Gastrocnemius medialis (tissue), 4 donors: ENCODE results near the gene ERF. TPM values are rescaled to one million over a fixed set of nuclear protein-coding genes. Genes with fewer than 3 reads are reported as not detected.

Source experiments
- ATAC-seq, 2 donors: fragments of 150-250 bp; one replicate each; pipeline ENCODE4 v1.9.1; 2016
- DNase-seq, 2 donors: peaks; one replicate each; pipeline ENCODE4 v3.0.0-alpha.2; 2019
- H3K27ac ChIP-seq, 4 donors: fragments of 200-600 bp; sonication (generic); 1 replicate in 1 of 4; 2 replicates in 3 of 4; pipeline ENCODE4 v1.5.1; 2016 to 2018; ENCODE audit warnings: mild to moderate bottlenecking in 2 of 4, moderate library complexity in 1 of 4
- H3K27me3 ChIP-seq, 3 donors: fragments of 200-600 bp; sonication (generic) in 2 of 3; 1 replicate in 1 of 3; 2 replicates in 2 of 3; pipeline versions ENCODE4 v1.5.1 to v1.6.0; 2016 to 2019; ENCODE audit warnings: mild to moderate bottlenecking in 1 of 3, moderate library complexity in 1 of 3
- H3K36me3 ChIP-seq, 2 donors: fragments of 200-600 bp; sonication (generic) in 1 of 2; one replicate each; pipeline ENCODE4 v1.5.1; 2017 to 2018
- H3K4me1 ChIP-seq, 2 donors: fragments of 200-600 bp; sonication (generic) in 1 of 2; one replicate each; pipeline ENCODE4 v1.5.1; 2016 to 2017; ENCODE audit warnings: mild to moderate bottlenecking in 2 of 2
- H3K4me3 ChIP-seq, 4 donors: fragments of 200-600 bp; sonication (generic) in 3 of 4; 1 replicate in 1 of 4; 2 replicates in 3 of 4; pipeline ENCODE4 v1.5.1; 2016 to 2019; ENCODE audit warnings: mild to moderate bottlenecking in 2 of 4
- H3K9me3 ChIP-seq, 3 donors: fragments of 200-600 bp; sonication (generic) in 2 of 3; 1 replicate in 1 of 3; 2 replicates in 2 of 3; pipeline ENCODE4 v1.5.1; 2016 to 2019
- CTCF ChIP-seq, 5 experiments: fragments of 450-650 bp in 3 of 5; fragments of 200-600 bp in 2 of 5; sonication (generic) in 2 of 5; IDR thresholded peaks in 4 of 5; conservative IDR thresholded peaks in 1 of 5; 1 replicate in 4 of 5; 2 replicates in 1 of 5; pipeline ENCODE4 v1.5.1; 2016 to 2019; ENCODE audit warnings: antibody characterized with exemption in 5 of 5, mild to moderate bottlenecking in 3 of 5, moderate library complexity in 3 of 5
- POLR2A ChIP-seq, 2 donors: fragments of 450-650 bp; IDR thresholded peaks; one replicate each; pipeline ENCODE4 v1.6.1; 2017; ENCODE audit warnings: antibody characterized with exemption in 2 of 2, mild to moderate bottlenecking in 2 of 2, moderate library complexity in 2 of 2
- in situ Hi-C, 4 donors: fragments of 200-750 bp; cut with MboI; loops; one replicate each; pipeline versions ENCODE4 v1.15.0 to v1.8.0; 2017; ENCODE audit warnings: low sequenced_read_pairs in 4 of 4
- intact Hi-C: fragments of 100-400 bp; cut with DNase I; formaldehyde crosslinking; loops from one replicate; pipeline ENCODE4 v1.15.1; 2023; ENCODE audit warnings: low total_unique reads
- total RNA-seq, 4 donors: library from RNA; depleted of rRNA; stranded (reverse); fragments of >200 nt; gene quantifications; one replicate each; pipeline versions ENCODE4 v1.1.0 to v1.2.3, GENCODE V29; 2016

ERF gene
- total RNA-seq, 4 donors from 2014 or later: 14.0 to 26.7 (median 14.8) TPM

- TF ChIP-seq CTCF (IDR thresholded peaks at IDR 0.05 in 4 of 5, conservative IDR thresholded peaks at IDR 0.05 in 1 of 5): no peak
- no peak for TF ChIP-seq POLR2A (IDR thresholded peaks at IDR 0.05)
- in situ Hi-C loops (no loop called here), intact Hi-C loops (no loop called here)
- peak overlapping the region in 3 of 4 donors; percentile 93 to 96 (median 95) for H3K27ac ChIP-seq
- no peaks in the 10 kb centered on the region for H3K9me3 ChIP-seq
- H3K27me3 ChIP-seq: no peaks in the 10 kb centered on the region
- no peak overlapping the region for H3K4me3 ChIP-seq
- ATAC-seq (no peak), DNase-seq (no peak)
- H3K36me3 ChIP-seq: peaks cover 0 to 33% of the 10 kb centered on the region in 2 donors
- peaks cover 48 to 60% of the 10 kb centered on the region in 2 donors for H3K4me1 ChIP-seq
These were observed 18.1 kb upstream of the ERF start for GRCh38 chr19:42272989-42273406.

DNA sequence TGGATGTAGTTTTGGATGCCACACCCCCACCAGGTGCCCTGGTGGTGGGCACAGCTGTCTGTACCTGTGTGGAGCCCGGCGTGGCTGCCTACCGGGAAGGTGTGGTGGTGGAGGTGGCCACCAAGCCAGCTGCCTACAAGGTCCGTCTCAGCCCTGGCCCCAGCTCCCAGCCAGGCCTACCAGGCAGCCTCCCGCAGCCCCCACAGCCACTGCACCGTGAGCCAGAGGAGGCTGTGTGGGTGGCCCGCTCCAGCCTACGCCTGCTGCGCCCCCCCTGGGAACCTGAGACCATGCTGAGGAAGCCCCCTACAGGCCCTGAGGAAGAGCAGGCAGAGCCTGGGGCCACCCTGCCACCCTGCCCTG, 17.6 kb upstream of the ERF start:
- peaks cover 0 to 33% of the 10 kb centered on the region in 2 donors for H3K36me3 ChIP-seq
- H3K4me3 ChIP-seq: no peak overlapping the region
- TF ChIP-seq POLR2A (IDR thresholded peaks at IDR 0.05) (no peak), CTCF (IDR thresholded peaks at IDR 0.05 in 4 of 5, conservative IDR thresholded peaks at IDR 0.05 in 1 of 5) (no peak)
- no peaks in the 10 kb centered on the region for H3K27me3 ChIP-seq
- no peak for ATAC-seq
- no peak for DNase-seq
- peak overlapping the region; percentile 93 to 96 (median 96) for H3K27ac ChIP-seq
- in situ Hi-C loops: no loop called here
- intact Hi-C loops: no loop called here
- H3K9me3 ChIP-seq: no peaks in the 10 kb centered on the region
- peaks cover 48 to 60% of the 10 kb centered on the region in 2 donors for H3K4me1 ChIP-seq

GRCh38 chr19:42271861-42272534, 17.1 kb upstream of the ERF start:
- ATAC-seq (no peak), DNase-seq (peak in 1 of 2 donors; percentile 13)
- Histone ChIP-seq H3K9me3 (no peaks in the 10 kb centered on the region), H3K27me3 (no peaks in the 10 kb centered on the region), H3K4me1 (peaks cover 46 to 55% of the 10 kb centered on the region in 2 donors), H3K4me3 (no peak overlapping the region), H3K36me3 (peaks cover 0 to 33% of the 10 kb centered on the region in 2 donors), H3K27ac (peak overlapping the region; percentile 93 to 96 (median 96))
- in situ Hi-C loops (no loop called here), intact Hi-C loops (no loop called here)
- TF ChIP-seq CTCF (IDR thresholded peaks at IDR 0.05 in 4 of 5, conservative IDR thresholded peaks at IDR 0.05 in 1 of 5) (no peak), POLR2A (IDR thresholded peaks at IDR 0.05) (no peak)

DNA sequence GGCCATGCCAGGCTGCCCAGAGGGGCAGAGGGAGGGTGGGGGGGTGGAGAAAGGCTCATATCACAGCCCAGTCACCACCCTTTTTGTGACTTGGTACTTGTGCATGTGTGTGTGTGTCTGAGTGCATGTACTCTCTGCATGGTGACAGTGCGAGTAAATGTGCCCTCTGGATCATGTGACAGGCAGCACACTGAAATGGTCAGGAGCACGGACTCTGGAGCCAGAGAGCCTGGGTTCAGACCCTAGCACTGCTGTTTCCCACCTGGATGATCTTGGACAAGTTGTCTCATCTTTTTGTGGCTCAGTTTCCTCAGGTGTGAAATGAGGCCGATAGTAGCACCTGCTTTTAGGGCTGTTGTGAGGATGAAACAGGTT, 16.1 kb upstream of the ERF start:
- peak in 1 of 2 donors; percentile 69 for DNase-seq
- in situ Hi-C loops (no loop called here), intact Hi-C loops (no loop called here)
- TF ChIP-seq POLR2A (IDR thresholded peaks at IDR 0.05) (no peak), CTCF (IDR thresholded peaks at IDR 0.05 in 4 of 5, conservative IDR thresholded peaks at IDR 0.05 in 1 of 5) (no peak)
- Histone ChIP-seq H3K27me3 (no peaks in the 10 kb centered on the region), H3K9me3 (no peaks in the 10 kb centered on the region), H3K36me3 (peaks cover 0 to 33% of the 10 kb centered on the region in 2 donors), H3K27ac (peak overlapping the region; percentile 93 to 96 (median 96)), H3K4me1 (peaks cover 39 to 46% of the 10 kb centered on the region in 2 donors), H3K4me3 (peak overlapping the region; percentile 66 to 79 (median 68))
- peak; percentile 5 to 9 for ATAC-seq
